ENCODE measurements around the gene CP. TPM values are rescaled to one million over a fixed set of nuclear protein-coding genes. Genes with fewer than 3 reads are reported as not detected.

CP gene
- total and polyA plus RNA-seq, 4 donors: 565 to 1,748 (median 1,277) TPM

GRCh38 chr3:149235599-149236424, 14.2 kb upstream of the CP start (continued):
- no peak for TF ChIP-seq MAX (IDR thresholded peaks at IDR 0.05)

- 66% methylated on average over 5 of the region's 5 CpGs for WGBS
- TF ChIP-seq SP1 (IDR thresholded peaks at IDR 0.05): no peak
- no peak for TF ChIP-seq JUND (IDR thresholded peaks at IDR 0.05)
- TF ChIP-seq MAX (IDR thresholded peaks at IDR 0.05): no peak
- no peak for TF ChIP-seq RAD21 (IDR thresholded peaks at IDR 0.05)
- TF ChIP-seq FOXA1 (IDR thresholded peaks at IDR 0.05): no peak
- no peak for TF ChIP-seq ATF3 (IDR thresholded peaks at IDR 0.05)
- no peak for TF ChIP-seq GABPA (IDR thresholded peaks at IDR 0.05 in 1 of 2, conservative IDR thresholded peaks at IDR 0.05 in 1 of 2)
- TF ChIP-seq CTCF (IDR thresholded peaks at IDR 0.05; ENCODE audit: low read depth, low read length, missing input control): no peak
- no peak for TF ChIP-seq ZBTB33 (IDR thresholded peaks at IDR 0.05)
- TF ChIP-seq REST (IDR thresholded peaks at IDR 0.05): no peak
- no peak for TF ChIP-seq YY1 (IDR thresholded peaks at IDR 0.05)
- no peak for TF ChIP-seq RXRA (IDR thresholded peaks at IDR 0.05)
- no peak for TF ChIP-seq FOXA2 (IDR thresholded peaks at IDR 0.05)
- TF ChIP-seq TAF1 (conservative IDR thresholded peaks at IDR 0.05): no peak
- Histone ChIP-seq H3K9me3 (ENCODE audit: control insufficient read depth in 4 of 4, low read length in 3 of 4) (no peaks in the 10 kb centered on the region), H3K36me3 (ENCODE audit: control insufficient read depth in 4 of 4, insufficient read depth in 3 of 4, low read depth in 1 of 4, low read length in 3 of 4) (no peaks in the 10 kb centered on the region), H3K4me3 (ENCODE audit: low read depth in 1 of 3, low read length in 3 of 3) (no peak overlapping the region), H3K4me1 (ENCODE audit: control insufficient read depth in 4 of 4, insufficient read depth in 4 of 4, low read length in 3 of 4) (peaks cover 8 to 29% (median 20%) of the 10 kb centered on the region in 4 donors), H3K27me3 (ENCODE audit: control insufficient read depth in 4 of 4, insufficient read depth in 4 of 4, low read length in 3 of 4) (no peaks in the 10 kb centered on the region), H3K27ac (ENCODE audit: low read depth in 1 of 2, low read length in 2 of 2) (no peak overlapping the region), H3K9ac (ENCODE audit: low read depth in 1 of 2, low read length in 2 of 2) (no peak overlapping the region)
- DNase-seq (ENCODE audit: low spot score): no peak
These were observed 13.1 kb upstream of the CP start for GRCh38 chr3:149234671-149235245.

Measured in liver (tissue), 9 donors.